Measurements from ENCODE around the gene KRTAP21-3.

GRCh38 chr21:30714946-30715345 is 3.6 kb downstream of the KRTAP21-3 start:
- TF ChIP-seq POLR2A (IDR thresholded peaks at IDR 0.05): no peak
- TF ChIP-seq, protein P1, sequence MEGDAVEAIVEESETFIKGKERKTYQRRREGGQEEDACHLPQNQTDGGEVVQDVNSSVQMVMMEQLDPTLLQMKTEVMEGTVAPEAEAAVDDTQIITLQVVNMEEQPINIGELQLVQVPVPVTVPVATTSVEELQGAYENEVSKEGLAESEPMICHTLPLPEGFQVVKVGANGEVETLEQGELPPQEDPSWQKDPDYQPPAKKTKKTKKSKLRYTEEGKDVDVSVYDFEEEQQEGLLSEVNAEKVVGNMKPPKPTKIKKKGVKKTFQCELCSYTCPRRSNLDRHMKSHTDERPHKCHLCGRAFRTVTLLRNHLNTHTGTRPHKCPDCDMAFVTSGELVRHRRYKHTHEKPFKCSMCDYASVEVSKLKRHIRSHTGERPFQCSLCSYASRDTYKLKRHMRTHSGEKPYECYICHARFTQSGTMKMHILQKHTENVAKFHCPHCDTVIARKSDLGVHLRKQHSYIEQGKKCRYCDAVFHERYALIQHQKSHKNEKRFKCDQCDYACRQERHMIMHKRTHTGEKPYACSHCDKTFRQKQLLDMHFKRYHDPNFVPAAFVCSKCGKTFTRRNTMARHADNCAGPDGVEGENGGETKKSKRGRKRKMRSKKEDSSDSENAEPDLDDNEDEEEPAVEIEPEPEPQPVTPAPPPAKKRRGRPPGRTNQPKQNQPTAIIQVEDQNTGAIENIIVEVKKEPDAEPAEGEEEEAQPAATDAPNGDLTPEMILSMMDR (IDR thresholded peaks at IDR 0.05): no peak

All from testis (tissue), 2 donors.